HG02610 (cell line): ENCODE results near the gene SLFN13.
A peak's percentile ranks its signal among the peaks of the same experiment; 100 is the strongest.
"Not testable (repeated sequence)": the region's sequence is repeated elsewhere in the genome, so short reads cannot be mapped to it uniquely, and the experiment has no call there.

Source experiments
- ATAC-seq: cut with Tn5 transposase; IDR thresholded peaks from one replicate; pipeline ENCODE4 v1.9.1; 2021; ENCODE audit warnings: mild to moderate bottlenecking, moderate library complexity; ENCODE audit not compliant: unreplicated experiment

SLFN13 gene

GRCh38 chr17:35433075-35433894 lies 15.3 kb downstream of the SLFN13 start:
- ATAC-seq, result peak; percentile 49

DNA sequence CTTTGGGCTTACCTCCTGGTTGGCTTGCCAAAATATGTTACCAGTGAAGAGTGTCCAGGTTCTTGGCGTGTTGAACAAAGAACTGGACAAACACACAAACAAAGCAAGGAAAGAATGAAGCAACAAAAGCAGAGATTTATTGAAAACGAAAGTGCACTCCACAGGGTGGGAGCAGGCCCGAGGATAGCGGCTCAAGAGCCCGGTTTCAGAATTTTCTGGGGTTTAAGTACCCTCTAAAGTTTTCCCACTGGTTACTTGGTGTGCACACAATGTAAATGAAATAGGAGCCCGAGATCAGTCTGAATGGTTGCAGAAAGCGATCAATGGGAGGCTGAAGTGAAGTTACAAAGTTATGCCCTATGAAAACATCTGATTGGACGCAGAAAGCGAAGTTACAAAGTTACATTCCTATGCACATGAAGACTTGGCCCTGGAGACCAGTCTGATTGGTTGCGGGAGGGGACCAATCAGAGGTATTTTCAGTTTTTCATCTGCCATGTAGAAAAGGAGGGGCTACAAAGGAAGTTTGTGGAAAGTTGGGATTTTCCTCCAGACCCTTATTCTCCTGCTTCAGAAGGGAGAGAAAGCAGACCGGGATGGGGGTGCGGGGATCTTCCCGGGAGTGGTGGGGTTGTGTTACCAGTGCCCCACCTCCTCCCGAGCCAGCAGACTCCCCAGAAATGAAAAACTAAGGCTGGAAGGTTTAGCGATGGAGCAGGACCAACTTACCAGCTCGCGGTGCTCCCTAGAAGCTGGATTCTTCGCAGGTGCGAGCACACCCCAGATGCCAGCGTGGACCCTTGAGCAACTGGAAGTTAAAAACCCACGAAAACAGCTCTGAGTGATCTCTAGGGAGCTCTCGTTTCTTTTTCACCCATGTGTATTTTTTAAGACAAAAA lies 16.1 kb downstream of the SLFN13 start, which contains the start of gene SLFN12:
SLFN12 (minus strand) TSS at position 325 of the 899 bp plus-strand sequence. CDS start 9,472 bp downstream, outside the sequence.
- ATAC-seq, result peak; percentile 75

GRCh38 chr17:35429702-35430101 lies 18.9 kb downstream of the SLFN13 start:
- no peak for ATAC-seq

GRCh38 chr17:35428229-35428628 lies 20.3 kb downstream of the SLFN13 start:
- ATAC-seq, result no peak

GRCh38 chr17:35423761-35424160 lies 24.8 kb downstream of the SLFN13 start:
- no peak for ATAC-seq

GRCh38 chr17:35421069-35421468 lies 27.5 kb downstream of the SLFN13 start:
- ATAC-seq, result not testable (repeated sequence)

GRCh38 chr17:35416659-35417058 lies 31.9 kb downstream of the SLFN13 start:
- ATAC-seq, result no peak

DNA sequence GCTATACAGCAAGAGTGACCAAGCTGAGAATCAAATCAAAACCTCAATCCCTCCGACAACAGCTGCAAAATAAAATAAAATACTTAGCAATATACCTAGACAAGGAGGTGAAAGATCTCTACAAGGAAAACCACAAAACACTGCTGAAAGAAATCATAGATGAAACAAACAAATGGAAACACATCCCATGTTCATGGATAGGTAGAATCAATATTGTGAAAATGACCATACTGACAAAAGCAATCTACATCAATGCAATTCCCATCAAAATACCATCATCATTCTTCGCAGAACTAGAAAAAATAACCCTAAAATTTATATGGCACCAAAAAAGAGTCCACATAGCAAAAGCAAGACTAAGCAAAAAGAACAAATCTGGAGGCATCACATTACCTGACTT lies 33.9 kb downstream of the SLFN13 start:
- not testable (repeated sequence) for ATAC-seq

- no peak for ATAC-seq
Measured at GRCh38 chr17:35414247-35414646, 34.3 kb downstream of the SLFN13 start.

DNA sequence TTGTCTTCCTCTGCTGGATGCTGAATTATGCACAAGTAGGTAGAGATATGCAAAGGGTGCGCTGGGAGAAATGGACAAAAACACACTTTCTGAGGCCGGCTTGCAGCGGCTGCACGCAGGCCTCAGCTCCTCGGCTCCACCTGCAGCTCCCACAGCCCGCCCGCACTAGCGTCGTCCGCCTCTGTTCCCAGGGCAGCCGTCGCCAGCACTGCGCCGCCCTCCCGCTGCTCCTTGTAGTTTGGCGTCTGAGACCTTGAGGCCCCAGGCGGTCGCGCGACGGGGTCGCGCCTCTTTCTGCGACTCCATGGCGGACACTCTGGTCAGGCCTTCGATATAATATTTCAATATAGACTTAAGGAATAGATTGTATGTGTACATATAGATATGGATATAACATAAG lies 41.0 kb downstream of the SLFN13 start:
- ATAC-seq, result no peak

DNA sequence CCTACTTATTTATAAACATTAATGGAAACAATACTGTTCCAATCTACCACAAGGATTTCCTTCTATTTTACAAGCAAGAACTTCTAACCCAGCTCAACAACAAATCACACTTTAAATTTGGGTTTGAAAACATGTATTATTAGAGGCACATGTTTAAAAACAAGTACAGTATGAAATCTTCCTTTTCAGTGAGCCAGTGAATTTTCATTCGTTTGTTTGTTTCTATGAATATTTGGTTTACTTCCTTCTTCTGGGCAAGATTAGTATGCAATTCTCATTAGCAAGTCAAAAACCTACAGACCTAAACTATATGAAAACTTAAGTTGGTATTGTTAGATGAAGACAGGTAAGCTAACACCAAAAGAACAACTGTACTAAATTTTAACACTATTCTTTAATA lies 42.0 kb downstream of the SLFN13 start:
- no peak for ATAC-seq

- ATAC-seq, result no peak
Measured at GRCh38 chr17:35404360-35404759, 44.2 kb downstream of the SLFN13 start.

- not testable (repeated sequence) for ATAC-seq
Measured at GRCh38 chr17:35393783-35394182, 54.8 kb downstream of the SLFN13 start.

DNA sequence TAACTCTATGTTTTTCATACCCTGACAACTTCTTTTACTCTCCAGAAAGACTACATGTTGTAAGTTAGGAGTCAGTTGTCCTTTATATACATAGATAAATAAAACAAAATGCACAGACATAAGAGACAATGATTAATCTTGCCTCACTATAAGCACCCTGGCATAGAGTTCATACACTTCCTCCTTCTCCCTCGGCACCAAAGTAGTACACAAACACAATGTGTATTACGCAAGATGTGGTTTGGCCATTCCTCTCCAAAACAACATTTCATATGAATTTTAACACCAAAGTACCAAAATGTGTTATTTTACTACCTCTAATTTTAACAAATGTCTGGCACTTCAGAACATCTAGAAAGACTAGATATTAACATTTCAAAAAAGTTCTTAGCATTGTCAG lies 57.9 kb downstream of the SLFN13 start:
- no peak for ATAC-seq

DNA sequence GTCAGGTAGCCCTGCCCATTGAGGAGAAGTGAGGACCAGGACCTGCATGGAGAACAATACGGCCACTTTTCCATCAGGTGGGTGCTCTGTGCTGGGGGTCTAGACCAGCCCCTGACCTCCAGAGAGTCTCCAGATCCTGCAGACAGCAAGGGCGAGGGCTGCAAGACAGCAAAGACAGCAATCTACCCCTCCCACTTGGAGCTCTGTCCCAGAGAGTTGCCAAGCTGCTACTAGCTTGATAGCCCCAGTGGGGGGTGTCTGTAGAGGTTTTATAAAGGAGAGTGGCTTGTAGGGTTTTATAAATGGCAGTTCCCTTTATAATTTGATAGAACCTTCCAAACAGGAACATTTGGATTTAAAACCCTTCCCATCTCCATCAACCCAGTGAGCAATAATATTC lies 58.4 kb downstream of the SLFN13 start:
- no peak for ATAC-seq

- no peak for ATAC-seq
Measured at GRCh38 chr17:35387496-35387895, 61.1 kb downstream of the SLFN13 start.
